HepG2 (cell line): Measurements from ENCODE around the gene NELFCD. TPM values are rescaled to one million over a fixed set of nuclear protein-coding genes. Genes with fewer than 3 reads are reported as not detected.

ENCODE experiments used
- CBX2 ChIP-seq, 2 experiments: fragments of 200-600 bp in 1 of 2; sonication (generic); formaldehyde crosslinking in 1 of 2; IDR thresholded peaks; 2 replicates each; pipeline versions ENCODE4 v1.7.0 to v1.8.1; 2018 to 2022; ENCODE audit warnings: low read depth in 2 of 2, low read length in 1 of 2, mild to moderate bottlenecking in 1 of 2, missing genetic modification reagents in 1 of 2
- CENPBD1 ChIP-seq: sonication (generic); formaldehyde crosslinking; IDR thresholded peaks from 2 replicates; pipeline ENCODE4 v1.8.0; 2022; ENCODE audit warnings: missing genetic modification reagents, low read depth, mild to moderate bottlenecking, borderline replicate concordance
- FOXK2 ChIP-seq: fragments of 450-650 bp; IDR thresholded peaks from 2 replicates; pipeline ENCODE4 v1.6.1; 2016
- HMGA1 ChIP-seq: sonication (generic); formaldehyde crosslinking; conservative IDR thresholded peaks from 2 replicates; pipeline ENCODE4 v1.4.0; 2020; ENCODE audit warnings: missing genetic modification reagents
- JUN ChIP-seq: sonication (generic); formaldehyde crosslinking; IDR thresholded peaks from 2 replicates; pipeline ENCODE4 v1.4.0; 2020; ENCODE audit warnings: mild to moderate bottlenecking, missing genetic modification reagents
- LCORL ChIP-seq, 2 experiments: fragments of 450-650 bp in 1 of 2; sonication (generic) in 1 of 2; formaldehyde crosslinking in 1 of 2; IDR thresholded peaks; 2 replicates each; pipeline versions ENCODE4 v1.5.0 to v1.6.1; 2017 to 2020; ENCODE audit warnings: antibody characterized with exemption in 1 of 2, missing genetic modification reagents in 1 of 2
- PAWR ChIP-seq: sonication (generic); formaldehyde crosslinking; IDR thresholded peaks from 2 replicates; pipeline ENCODE4 v1.4.0; 2020; ENCODE audit warnings: missing genetic modification reagents, mild to moderate bottlenecking, borderline replicate concordance
- POLR2A ChIP-seq, 2 experiments: IDR thresholded peaks; 2 replicates each; pipeline ENCODE4 v1.6.1; 2011; ENCODE audit warnings: low read depth in 2 of 2, low read length in 2 of 2, mild to moderate bottlenecking in 1 of 2, moderate library complexity in 1 of 2; ENCODE audit not compliant: insufficient read depth in 1 of 2
- SNAI1 ChIP-seq: sonication (generic); formaldehyde crosslinking; IDR thresholded peaks from 2 replicates; pipeline ENCODE4 v1.5.0; 2020; ENCODE audit warnings: mild to moderate bottlenecking, missing genetic modification reagents, borderline replicate concordance
- THYN1 ChIP-seq: sonication (generic); formaldehyde crosslinking; IDR thresholded peaks from 2 replicates; pipeline ENCODE4 v1.8.1; 2023; ENCODE audit warnings: low read depth, mild to moderate bottlenecking, moderate library complexity, missing genetic modification reagents, borderline replicate concordance
- ZBTB34 ChIP-seq: sonication (generic); formaldehyde crosslinking; IDR thresholded peaks from 2 replicates; pipeline ENCODE4 v1.8.0; 2022; ENCODE audit warnings: mild to moderate bottlenecking, missing genetic modification reagents
- ZBTB49 ChIP-seq: sonication (generic); formaldehyde crosslinking; IDR thresholded peaks from 2 replicates; pipeline ENCODE4 v1.4.0; 2020; ENCODE audit warnings: missing genetic modification reagents, borderline replicate concordance
- ZNF10 ChIP-seq: sonication (generic); formaldehyde crosslinking; IDR thresholded peaks from 2 replicates; pipeline ENCODE4 v1.4.0; 2020; ENCODE audit warnings: mild to moderate bottlenecking, low read depth, missing genetic modification reagents, borderline replicate concordance
- ZNF251 ChIP-seq: sonication (generic); formaldehyde crosslinking; IDR thresholded peaks from 2 replicates; pipeline ENCODE4 v1.9.0; 2021; ENCODE audit warnings: mild to moderate bottlenecking, missing genetic modification reagents
- ZNF564 ChIP-seq: sonication (generic); formaldehyde crosslinking; IDR thresholded peaks from 2 replicates; pipeline ENCODE4 v1.8.1; 2023; ENCODE audit warnings: mild to moderate bottlenecking, missing genetic modification reagents
- ZNF576 ChIP-seq: sonication (generic); formaldehyde crosslinking; IDR thresholded peaks from 2 replicates; pipeline ENCODE4 v1.4.0; 2020; ENCODE audit warnings: mild to moderate bottlenecking, missing genetic modification reagents
- ZNF629 ChIP-seq: sonication (generic); formaldehyde crosslinking; conservative IDR thresholded peaks from 2 replicates; pipeline ENCODE4 v1.5.0; 2020; ENCODE audit warnings: missing genetic modification reagents
- ZNF782 ChIP-seq: sonication (generic); formaldehyde crosslinking; IDR thresholded peaks from 2 replicates; pipeline ENCODE4 v1.4.0; 2020; ENCODE audit warnings: missing genetic modification reagents, mild to moderate bottlenecking, borderline replicate concordance
- ZNF878 ChIP-seq: sonication (generic); formaldehyde crosslinking; IDR thresholded peaks from 2 replicates; pipeline ENCODE4 v1.8.1; 2023; ENCODE audit warnings: mild to moderate bottlenecking, missing genetic modification reagents, moderate library complexity
- polyA plus RNA-seq, 8 experiments: library from polyadenylated mRNA; depleted of rRNA in 3 of 8; stranded (reverse) in 7 of 8; unstranded in 1 of 8; fragments of >200 nt; fragmentation: Illumina TruSeq in 4 of 8; extraction: Trizol in 4 of 8; gene quantifications; 2 replicates each; pipeline versions ENCODE4 v1.2.1 to v1.2.3, GENCODE V29; 2011 to 2016; ENCODE audit warnings: low read depth in 4 of 8, missing spikeins in 1 of 8, mixed read lengths in 1 of 8; ENCODE audit not compliant: insufficient read depth in 1 of 8
- total RNA-seq, 5 experiments: library from RNA; depleted of rRNA; stranded (reverse); fragments of >200 nt; fragmentation: Illumina TruSeq; extraction: Trizol; gene quantifications; 2 replicates each; pipeline ENCODE4 v1.2.3, GENCODE V29; 2016; ENCODE audit warnings: low read depth in 1 of 5
- TF ChIP-seq, protein P1 (sequence below): sonication (generic); formaldehyde crosslinking; IDR thresholded peaks from 2 replicates; pipeline ENCODE4 v1.4.0; 2020; ENCODE audit warnings: missing genetic modification reagents
- TF ChIP-seq, protein P2 (sequence below): sonication (generic); formaldehyde crosslinking; IDR thresholded peaks from 2 replicates; pipeline ENCODE4 v1.5.0; 2020; ENCODE audit warnings: missing genetic modification reagents

Gene NELFCD
- total and polyA plus RNA-seq, 2 of the 13 experiments (the other 11 are each of a cell fraction or from before 2014, with no cell fraction given), result 159 to 203 TPM

DNA sequence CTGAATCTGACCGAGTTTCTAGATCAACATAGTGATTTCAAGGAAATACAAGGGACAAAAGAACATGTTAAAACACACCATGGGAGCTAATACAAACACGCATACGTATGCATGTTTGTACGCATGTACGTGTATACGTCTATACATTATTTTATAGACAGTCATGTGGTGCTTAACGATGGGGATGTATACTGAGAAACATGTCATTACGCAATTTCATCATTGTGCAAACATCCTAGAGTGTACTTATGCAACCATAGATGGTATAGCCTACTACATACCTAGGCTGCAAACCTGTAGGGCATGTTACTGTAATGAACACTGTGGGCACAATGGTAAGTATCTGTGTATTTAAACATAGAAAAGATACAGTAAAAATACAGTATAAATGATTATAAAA, 25.0 kb upstream of the NELFCD start (continued):
- TF ChIP-seq LCORL (IDR thresholded peaks at IDR 0.05), result 0 out of 2 replicates have a peak, but pooled peaks have one; percentile 4
- no peak for TF ChIP-seq LCORL (CRISPR knock-in tag; IDR thresholded peaks at IDR 0.05)
- no peak for TF ChIP-seq POLR2A (IDR thresholded peaks at IDR 0.05; ENCODE audit: insufficient read depth in 1 of 2, low read depth in 2 of 2, low read length in 2 of 2)
- no peak for TF ChIP-seq ZNF576 (CRISPR knock-in tag)
- TF ChIP-seq ZNF564 (CRISPR knock-in tag), result no peak
- no peak for TF ChIP-seq ZBTB49 (CRISPR knock-in tag)
- TF ChIP-seq CENPBD1 (CRISPR knock-in tag), result no peak
- no peak for TF ChIP-seq FOXK2
- TF ChIP-seq, protein P1, sequence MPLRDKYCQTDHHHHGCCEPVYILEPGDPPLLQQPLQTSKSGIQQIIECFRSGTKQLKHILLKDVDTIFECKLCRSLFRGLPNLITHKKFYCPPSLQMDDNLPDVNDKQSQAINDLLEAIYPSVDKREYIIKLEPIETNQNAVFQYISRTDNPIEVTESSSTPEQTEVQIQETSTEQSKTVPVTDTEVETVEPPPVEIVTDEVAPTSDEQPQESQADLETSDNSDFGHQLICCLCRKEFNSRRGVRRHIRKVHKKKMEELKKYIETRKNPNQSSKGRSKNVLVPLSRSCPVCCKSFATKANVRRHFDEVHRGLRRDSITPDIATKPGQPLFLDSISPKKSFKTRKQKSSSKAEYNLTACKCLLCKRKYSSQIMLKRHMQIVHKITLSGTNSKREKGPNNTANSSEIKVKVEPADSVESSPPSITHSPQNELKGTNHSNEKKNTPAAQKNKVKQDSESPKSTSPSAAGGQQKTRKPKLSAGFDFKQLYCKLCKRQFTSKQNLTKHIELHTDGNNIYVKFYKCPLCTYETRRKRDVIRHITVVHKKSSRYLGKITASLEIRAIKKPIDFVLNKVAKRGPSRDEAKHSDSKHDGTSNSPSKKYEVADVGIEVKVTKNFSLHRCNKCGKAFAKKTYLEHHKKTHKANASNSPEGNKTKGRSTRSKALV (CRISPR knock-in tag), result no peak
- TF ChIP-seq ZNF10, result no peak
- TF ChIP-seq ZNF251 (CRISPR knock-in tag), result no peak
- no peak for TF ChIP-seq JUN (CRISPR knock-in tag)
- TF ChIP-seq THYN1 (CRISPR knock-in tag), result no peak
- TF ChIP-seq ZNF782, result no peak
- no peak for TF ChIP-seq HMGA1
- TF ChIP-seq CBX2 (IDR thresholded peaks at IDR 0.05; ENCODE audit: low read depth, low read length), result no peak
- TF ChIP-seq CBX2 (CRISPR knock-in tag; IDR thresholded peaks at IDR 0.05; ENCODE audit: low read depth), result no peak
- no peak for TF ChIP-seq ZBTB34 (CRISPR knock-in tag)
- no peak for TF ChIP-seq ZNF878 (CRISPR knock-in tag)
- TF ChIP-seq, protein P2, sequence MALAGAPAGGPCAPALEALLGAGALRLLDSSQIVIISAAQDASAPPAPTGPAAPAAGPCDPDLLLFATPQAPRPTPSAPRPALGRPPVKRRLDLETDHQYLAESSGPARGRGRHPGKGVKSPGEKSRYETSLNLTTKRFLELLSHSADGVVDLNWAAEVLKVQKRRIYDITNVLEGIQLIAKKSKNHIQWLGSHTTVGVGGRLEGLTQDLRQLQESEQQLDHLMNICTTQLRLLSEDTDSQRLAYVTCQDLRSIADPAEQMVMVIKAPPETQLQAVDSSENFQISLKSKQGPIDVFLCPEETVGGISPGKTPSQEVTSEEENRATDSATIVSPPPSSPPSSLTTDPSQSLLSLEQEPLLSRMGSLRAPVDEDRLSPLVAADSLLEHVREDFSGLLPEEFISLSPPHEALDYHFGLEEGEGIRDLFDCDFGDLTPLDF (CRISPR knock-in tag), result no peak
- no peak for TF ChIP-seq ZNF629 (CRISPR knock-in tag)
- TF ChIP-seq PAWR (CRISPR knock-in tag), result no peak
- no peak for TF ChIP-seq SNAI1 (CRISPR knock-in tag)
